ENCODE measurements around the gene RNPEPL1. TPM values are rescaled to one million over a fixed set of nuclear protein-coding genes. Genes with fewer than 3 reads are reported as not detected.

RNPEPL1 gene
- polyA plus RNA-seq, 1 donor: 35.0 TPM

GRCh38 chr2:240577281-240578109 is 9.2 kb downstream of the RNPEPL1 start:
- no peak for DNase-seq

- no peak for DNase-seq
These were observed 9.8 kb downstream of the RNPEPL1 start for GRCh38 chr2:240578110-240578450.

GRCh38 chr2:240578488-240578887 is 10.2 kb downstream of the RNPEPL1 start:
- no peak for DNase-seq

GRCh38 chr2:240579071-240579762 is 10.9 kb downstream of the RNPEPL1 start:
- no peak for DNase-seq

GRCh38 chr2:240579771-240580614 is 11.7 kb downstream of the RNPEPL1 start:
- DNase-seq: no peak

- DNase-seq: no peak
These were observed 13.5 kb downstream of the RNPEPL1 start for GRCh38 chr2:240581811-240582210.

GRCh38 chr2:240582781-240583180 is 14.5 kb downstream of the RNPEPL1 start:
- DNase-seq: no peak

GRCh38 chr2:240583774-240584173 is 15.5 kb downstream of the RNPEPL1 start:
- no peak for DNase-seq

- DNase-seq: no peak
These were observed 16.3 kb downstream of the RNPEPL1 start for GRCh38 chr2:240584486-240585031.

GRCh38 chr2:240585101-240585500 is 16.8 kb downstream of the RNPEPL1 start:
- no peak for DNase-seq

GRCh38 chr2:240585681-240586197 is 17.5 kb downstream of the RNPEPL1 start:
- no peak for DNase-seq

GRCh38 chr2:240586198-240586918 is 18.1 kb downstream of the RNPEPL1 start, which contains the start of gene CAPN10:
Gene CAPN10 (plus strand): TSS chr2:240586734. CDS start chr2:240586912, 178 bp downstream.
- peak; percentile 98 for DNase-seq

- DNase-seq: no peak
These were observed 18.9 kb downstream of the RNPEPL1 start for GRCh38 chr2:240586919-240587800.

- no peak for DNase-seq
These were observed 19.8 kb downstream of the RNPEPL1 start for GRCh38 chr2:240588006-240588655.

GRCh38 chr2:240588669-240589068 is 20.4 kb downstream of the RNPEPL1 start:
- no peak for DNase-seq

- DNase-seq: no peak
These were observed 21.1 kb downstream of the RNPEPL1 start for GRCh38 chr2:240589375-240589774.

- DNase-seq: no peak
These were observed 21.7 kb downstream of the RNPEPL1 start for GRCh38 chr2:240589850-240590525.

GRCh38 chr2:240590681-240591111 is 22.4 kb downstream of the RNPEPL1 start:
- DNase-seq: no peak

GRCh38 chr2:240591226-240591625 is 22.9 kb downstream of the RNPEPL1 start:
- DNase-seq: no peak
